ENCODE results near the gene AGAP3. TPM values are rescaled to one million over a fixed set of nuclear protein-coding genes. Genes with fewer than 3 reads are reported as not detected.
A peak's percentile ranks its signal among the peaks of the same experiment; 100 is the strongest.

The AGAP3 gene
- total and polyA plus RNA-seq, 2 of the 4 experiments (the other 2 are of a cell fraction): 35.3 to 93.9 TPM

DNA sequence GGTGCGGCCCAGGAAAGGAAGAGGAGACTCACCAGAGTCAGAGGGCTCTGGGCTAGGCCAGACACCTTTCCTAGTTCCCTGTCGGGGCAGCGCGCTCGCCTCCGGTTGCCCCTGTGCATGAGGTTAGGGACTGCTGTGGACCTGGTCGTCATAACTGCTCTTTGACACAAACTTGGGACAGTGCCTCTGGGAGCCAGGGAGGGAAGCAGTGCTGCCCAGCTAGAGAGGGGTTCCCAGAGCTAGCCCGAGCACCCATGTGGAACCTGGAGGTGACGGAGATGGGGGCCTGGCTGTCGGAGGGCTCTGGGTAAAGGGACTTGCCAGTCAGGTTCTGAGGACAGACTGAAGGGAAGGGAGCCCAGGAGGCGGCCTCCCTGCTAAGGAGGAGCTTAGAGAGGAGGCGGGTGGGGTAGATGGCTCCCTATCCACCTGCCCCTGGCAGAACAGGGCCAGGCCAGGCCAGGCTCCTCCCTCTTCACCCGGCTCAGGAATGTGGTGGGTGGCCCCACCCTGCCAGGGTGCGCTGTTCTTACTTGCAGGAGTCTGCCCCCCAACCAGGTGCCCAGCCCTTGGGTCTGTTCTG is 29.7 kb downstream of the AGAP3 start:
- Histone ChIP-seq H2BK5ac (ENCODE audit: low read depth, low read length, poor library complexity, severe bottlenecking) (no peak overlapping the region), H3K27ac (ENCODE audit: insufficient read depth, low read length) (no peak overlapping the region), H3K79me1 (ENCODE audit: low read depth in 1 of 2, low read length in 2 of 2) (peaks cover 17 to 63% of the 10 kb centered on the region in 2 experiments), H3K4me2 (ENCODE audit: low read depth, low read length) (no peak overlapping the region), H2BK15ac (ENCODE audit: low read depth, low read length) (no peak overlapping the region), H4K8ac (ENCODE audit: low read depth in 2 of 2, low read length in 2 of 2) (no peak overlapping the region), H3K4me1 (ENCODE audit: control insufficient read depth, insufficient read depth, low read length) (peaks cover 16% of the 10 kb centered on the region), H3K9me1 (ENCODE audit: insufficient read depth, low read length) (peaks cover 3% of the 10 kb centered on the region), H2AK5ac (ENCODE audit: low read depth, low read length) (peak overlapping the region; percentile 83), H3K36me3 (ENCODE audit: control insufficient read depth, insufficient read depth, low read length) (peaks cover 39% of the 10 kb centered on the region), H2AFZ (replicated peaks; ENCODE audit: low read length, poor library complexity) (peak overlapping the region; percentile 41), H3K4ac (ENCODE audit: low read depth, low read length) (peak overlapping the region; percentile 60; the same call in 1 of the 2 replicates), H2BK20ac (ENCODE audit: low read depth, low read length) (no peak overlapping the region), H4K91ac (ENCODE audit: insufficient read depth, low read depth, low read length) (no peak overlapping the region), H3K9me3 (ENCODE audit: control insufficient read depth, insufficient read depth, low read length) (no peaks in the 10 kb centered on the region), H3K56ac (ENCODE audit: extremely low read depth, insufficient read depth, low read length) (no peak overlapping the region), H4K20me1 (ENCODE audit: insufficient read depth, low read length) (peaks cover 63% of the 10 kb centered on the region), H2BK120ac (ENCODE audit: low read depth, low read length) (no peak overlapping the region), H3K14ac (replicated peaks; ENCODE audit: low read depth, low read length) (peak overlapping the region; percentile 45), H3K4me3 (ENCODE audit: insufficient read depth, low read depth, low read length) (no peak overlapping the region), H3K9ac (ENCODE audit: low read depth, low read length) (no peak overlapping the region), H3K18ac (ENCODE audit: low read depth, low read length) (no peak overlapping the region), H3K27me3 (ENCODE audit: control insufficient read depth, insufficient read depth, low read length) (no peaks in the 10 kb centered on the region), H2AK9ac (replicated peaks; ENCODE audit: low read depth, low read length, poor library complexity) (peak overlapping the region; percentile 87), H3K23ac (ENCODE audit: low read depth, low read length) (peak overlapping the region; percentile 71; the same call in 1 of the 2 replicates), H4K5ac (ENCODE audit: low read depth, low read length) (no peak overlapping the region)
- BruUV-seq (replicated peaks): no TSS peak
- no peak for DNase-seq
- WGBS, 2 experiments (ENCODE audit: extremely low coverage in 2 of 2, insufficient read length in 1 of 2): 85% methylated on average over 7 of the region's 14 CpGs; no CpG with 5 or more reads in 1 of the 2 experiments
- dilution Hi-C loops (cut with HindIII; ENCODE audit: low sequenced_read_pairs, unreplicated experiment) (no loop called here), intact Hi-C loops (cut with micrococcal nuclease) (no loop called here), in situ Hi-C loops (cut with MboI; ENCODE audit: low sequenced_read_pairs) (loop anchor here (25.0 kb wide), 1 partner anchor 329 kb away; no protein-coding TSS in a partner anchor)
- POLR2A ChIA-PET (ENCODE audit: unreplicated experiment): no interaction called here
- no peak for ATAC-seq (ENCODE audit: low read depth)
- CTCF ChIA-PET: interaction anchor here (1.7 kb wide), 1 partner anchor 8 kb away, joined by 7 read pairs; no protein-coding TSS in a partner anchor
- no peak for TF ChIP-seq CEBPB (IDR thresholded peaks at IDR 0.05; ENCODE audit: low read depth, low read length)
- TF ChIP-seq NFE2L2 (IDR thresholded peaks at IDR 0.05; ENCODE audit: low read depth, low read length): no peak
- TF ChIP-seq POLR2A (IDR thresholded peaks at IDR 0.05; ENCODE audit: low read depth, low read length): no peak
- TF ChIP-seq BHLHE40 (IDR thresholded peaks at IDR 0.05; ENCODE audit: low read depth, low read length): no peak
- no peak for TF ChIP-seq RAD21 (IDR thresholded peaks at IDR 0.05; ENCODE audit: low read length)
- no peak for TF ChIP-seq RCOR1 (IDR thresholded peaks at IDR 0.05; ENCODE audit: insufficient replicate concordance, low read length)
- TF ChIP-seq MXI1 (IDR thresholded peaks at IDR 0.05; ENCODE audit: borderline replicate concordance, low read depth, low read length): no peak
